Muscle of leg (tissue), 11 donors: ENCODE measurements around the gene PLD5. TPM values are rescaled to one million over a fixed set of nuclear protein-coding genes. Genes with fewer than 3 reads are reported as not detected.
"Not testable (repeated sequence)": the region's sequence is repeated elsewhere in the genome, so short reads cannot be mapped to it uniquely, and the experiment has no call there.

Experiments used
- DNase-seq: peaks from one replicate; pipeline ENCODE4 v3.0.0; 2013
- H3K27ac ChIP-seq: one replicate; pipeline ENCODE4 v1.5.1; 2013; ENCODE audit warnings: mild to moderate bottlenecking, low read length, control low read depth
- H3K27me3 ChIP-seq: one replicate; pipeline ENCODE4 v1.6.1; 2013; ENCODE audit warnings: low read length; ENCODE audit not compliant: control insufficient read depth, insufficient read depth
- H3K36me3 ChIP-seq: one replicate; pipeline ENCODE4 v1.6.1; 2013; ENCODE audit warnings: low read length; ENCODE audit not compliant: control insufficient read depth, insufficient read depth
- H3K4me1 ChIP-seq: one replicate; pipeline ENCODE4 v1.6.1; 2013; ENCODE audit warnings: low read length; ENCODE audit not compliant: control insufficient read depth, insufficient read depth
- H3K4me3 ChIP-seq: one replicate; pipeline ENCODE4 v1.5.1; 2013; ENCODE audit warnings: low read length, control low read depth
- H3K9me3 ChIP-seq: replicated peaks from 2 replicates; pipeline ENCODE4 v1.6.1; 2013; ENCODE audit warnings: low read depth, low read length; ENCODE audit not compliant: control insufficient read depth
- WGBS: methylation state at CpG from one replicate; pipeline ENCODE4 v1.1.5; 2013; ENCODE audit warnings: missing lambda C conversion rate; ENCODE audit not compliant: insufficient coverage; 5-methylcytosine and 5-hydroxymethylcytosine counted together
- polyA plus RNA-seq, 8 donors: library from polyadenylated mRNA; unstranded; fragments of 120-200 nt; gene quantifications; one replicate each; pipeline versions ENCODE4 v1.2.1 to v1.2.3, GENCODE V29; 2013; ENCODE audit warnings: inconsistent platforms in 1 of 8, low replicate concordance in 1 of 8; ENCODE audit not compliant: insufficient read length in 8 of 8, insufficient read depth in 1 of 8
- total RNA-seq: library from RNA; stranded (reverse); fragments of 120-200 nt; gene quantifications from one replicate; pipeline ENCODE4 v1.2.4, GENCODE V29; 2013

Gene PLD5
- total and polyA plus RNA-seq, 9 donors = 0.56 to 1.9 (median 1.2) TPM

DNA sequence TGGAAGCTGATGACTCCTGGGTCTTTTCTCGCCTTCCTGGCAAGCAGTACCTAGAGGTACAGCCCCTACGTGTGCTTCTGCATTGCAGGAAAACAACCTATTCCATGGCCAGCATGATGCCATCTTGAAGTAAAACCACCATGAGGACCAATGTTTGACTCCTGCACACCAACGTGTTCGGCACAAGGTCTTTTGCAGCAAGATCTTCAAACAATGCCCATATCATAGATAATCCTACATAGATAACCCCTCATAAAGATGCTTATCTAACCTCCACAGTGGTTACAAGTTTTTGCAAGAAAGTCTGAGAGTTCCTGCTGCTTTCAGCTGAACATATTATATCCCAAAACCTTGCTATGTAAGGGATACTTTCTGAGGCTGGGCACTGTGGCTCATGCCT lies 384.5 kb downstream of the PLD5 start:
- Histone ChIP-seq H3K36me3 (no peaks in the 10 kb centered on the region), H3K27ac (no peak overlapping the region), H3K4me3 (no peak overlapping the region), H3K27me3 (no peaks in the 10 kb centered on the region), H3K4me1 (no peaks in the 10 kb centered on the region), H3K9me3 (no peaks in the 10 kb centered on the region)
- no peak for DNase-seq
- 69% methylated on average over 4 of the region's 4 CpGs for WGBS

- 69% methylated on average over 5 of the region's 6 CpGs for WGBS
- H3K9me3 ChIP-seq = no peaks in the 10 kb centered on the region
- H3K27ac ChIP-seq = no peak overlapping the region
- no peaks in the 10 kb centered on the region for H3K4me1 ChIP-seq
- H3K27me3 ChIP-seq = no peaks in the 10 kb centered on the region
- no peak for DNase-seq
- H3K4me3 ChIP-seq = no peak overlapping the region
- H3K36me3 ChIP-seq = no peaks in the 10 kb centered on the region
Measured at GRCh38 chr1:242139442-242139841, 385.1 kb downstream of the PLD5 start.

- no peaks in the 10 kb centered on the region for H3K36me3 ChIP-seq
- no peak for DNase-seq
- no peak overlapping the region for H3K27ac ChIP-seq
- H3K4me3 ChIP-seq = no peak overlapping the region
- no peaks in the 10 kb centered on the region for H3K27me3 ChIP-seq
- WGBS = no CpG with 5 or more reads among the region's 3 CpGs
- no peaks in the 10 kb centered on the region for H3K9me3 ChIP-seq
- no peaks in the 10 kb centered on the region for H3K4me1 ChIP-seq
Measured at GRCh38 chr1:242133796-242134195, 390.7 kb downstream of the PLD5 start.

GRCh38 chr1:242133351-242133750 lies 391.1 kb downstream of the PLD5 start:
- Histone ChIP-seq H3K27ac (no peak overlapping the region), H3K4me3 (no peak overlapping the region), H3K36me3 (no peaks in the 10 kb centered on the region), H3K27me3 (no peaks in the 10 kb centered on the region), H3K4me1 (no peaks in the 10 kb centered on the region), H3K9me3 (no peaks in the 10 kb centered on the region)
- DNase-seq = no peak
- WGBS = no CpG with 5 or more reads among the region's 1 CpG

DNA sequence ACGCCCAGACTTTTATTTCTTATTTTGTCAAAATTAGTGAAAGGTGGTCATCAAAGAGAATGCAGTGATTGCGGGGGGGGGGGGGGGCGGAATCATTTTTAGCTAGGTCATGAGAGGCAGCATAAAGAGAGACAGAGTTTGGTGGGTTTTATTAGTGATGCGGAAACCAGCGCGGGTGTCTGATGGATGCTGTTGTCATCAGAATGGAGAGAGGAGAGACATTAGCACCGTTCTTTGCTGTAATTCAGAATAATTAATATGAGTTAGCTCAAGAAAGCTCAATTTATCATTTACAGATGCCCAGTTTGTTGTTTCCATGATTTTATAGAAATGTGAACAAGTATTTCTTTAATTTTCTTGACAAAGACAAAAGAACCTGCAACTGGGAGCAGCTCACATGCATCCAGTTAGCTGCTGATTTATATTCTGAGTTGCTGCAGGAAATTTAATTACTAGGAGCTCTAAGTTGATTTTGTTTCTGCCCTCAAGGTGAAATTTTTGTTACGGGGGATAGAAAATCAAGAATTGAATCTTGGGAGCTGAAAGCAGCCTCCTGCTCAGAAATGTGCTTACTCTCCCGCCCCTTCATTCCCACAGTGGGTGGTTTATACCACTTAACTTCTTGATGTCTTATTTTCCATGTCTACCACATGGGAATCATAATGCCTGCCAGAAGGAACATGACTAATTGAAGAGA lies 392.2 kb downstream of the PLD5 start:
- H3K4me1 ChIP-seq = no peaks in the 10 kb centered on the region
- no peaks in the 10 kb centered on the region for H3K36me3 ChIP-seq
- WGBS = no CpG with 5 or more reads among the region's 9 CpGs
- no peak overlapping the region for H3K4me3 ChIP-seq
- H3K27me3 ChIP-seq = no peaks in the 10 kb centered on the region
- H3K9me3 ChIP-seq = no peaks in the 10 kb centered on the region
- DNase-seq = no peak
- H3K27ac ChIP-seq = no peak overlapping the region

DNA sequence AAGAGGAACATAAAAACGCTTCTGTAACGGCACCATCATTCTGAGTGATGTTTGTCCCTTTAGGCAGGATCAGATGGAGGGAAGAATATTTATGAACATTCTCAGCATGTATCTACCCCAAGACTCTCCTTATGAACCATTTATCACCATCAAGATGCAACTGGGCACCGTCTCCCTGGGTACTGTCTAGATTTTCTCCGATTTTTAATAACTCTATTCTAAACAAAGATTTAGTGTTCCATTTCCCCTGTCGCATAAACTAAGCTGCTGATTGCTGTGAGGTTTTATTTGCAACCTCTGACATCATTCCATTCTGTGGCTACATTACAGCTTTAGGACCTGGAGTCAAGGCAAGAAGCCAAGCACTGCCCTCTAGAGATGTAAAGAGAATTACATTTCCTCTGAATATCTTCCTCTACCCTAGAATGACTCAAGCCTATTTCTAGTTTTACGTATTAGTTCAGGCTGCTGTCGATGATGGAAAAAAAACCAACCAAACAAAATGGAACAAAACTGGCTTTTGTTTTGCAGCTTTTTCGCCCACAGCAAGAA lies 395.5 kb downstream of the PLD5 start:
- no peaks in the 10 kb centered on the region for H3K9me3 ChIP-seq
- DNase-seq = peak; percentile 20
- no peaks in the 10 kb centered on the region for H3K36me3 ChIP-seq
- H3K4me3 ChIP-seq = no peak overlapping the region
- WGBS = 0% methylated on average over 1 of the region's 8 CpGs
- no peaks in the 10 kb centered on the region for H3K27me3 ChIP-seq
- no peak overlapping the region for H3K27ac ChIP-seq
- no peaks in the 10 kb centered on the region for H3K4me1 ChIP-seq

- H3K27ac ChIP-seq = no peak overlapping the region
- no peaks in the 10 kb centered on the region for H3K4me1 ChIP-seq
- H3K27me3 ChIP-seq = no peaks in the 10 kb centered on the region
- H3K9me3 ChIP-seq = no peaks in the 10 kb centered on the region
- H3K36me3 ChIP-seq = no peaks in the 10 kb centered on the region
- no CpG with 5 or more reads among the region's 2 CpGs for WGBS
- no peak for DNase-seq
- H3K4me3 ChIP-seq = no peak overlapping the region
Measured at GRCh38 chr1:242120432-242120831, 404.1 kb downstream of the PLD5 start.

DNA sequence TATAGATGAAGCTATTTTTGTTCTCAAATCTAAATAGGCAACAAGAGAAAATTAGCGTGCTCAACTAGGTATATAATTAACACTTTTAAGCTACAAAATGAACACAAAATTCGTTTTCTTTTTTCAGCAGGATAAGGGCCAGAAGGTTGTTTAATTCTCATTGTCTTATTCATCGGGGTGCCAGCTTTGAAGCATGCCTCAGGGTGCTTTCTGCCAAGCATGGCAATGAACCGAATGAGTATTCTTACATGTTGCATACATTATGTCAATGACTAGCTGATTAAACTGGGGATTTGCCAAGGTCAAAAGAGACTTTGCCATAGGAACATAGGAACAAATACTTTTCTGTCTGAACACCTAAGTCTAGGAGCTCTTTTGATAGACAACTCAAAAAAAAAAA lies 423.6 kb downstream of the PLD5 start:
- no CpG with 5 or more reads among the region's 4 CpGs for WGBS
- H3K4me3 ChIP-seq = no peak overlapping the region
- H3K27me3 ChIP-seq = no peaks in the 10 kb centered on the region
- no peaks in the 10 kb centered on the region for H3K36me3 ChIP-seq
- no peaks in the 10 kb centered on the region for H3K4me1 ChIP-seq
- no peak for DNase-seq
- H3K9me3 ChIP-seq = no peaks in the 10 kb centered on the region
- no peak overlapping the region for H3K27ac ChIP-seq

GRCh38 chr1:242097283-242097682 lies 427.2 kb downstream of the PLD5 start:
- WGBS = no CpG with 5 or more reads among the region's 3 CpGs

GRCh38 chr1:242093116-242093515 lies 431.4 kb downstream of the PLD5 start:
- 59% methylated on average over 8 of the region's 11 CpGs for WGBS
- Histone ChIP-seq H3K27me3 (no peaks in the 10 kb centered on the region), H3K27ac (no peak overlapping the region), H3K4me1 (no peaks in the 10 kb centered on the region), H3K9me3 (no peaks in the 10 kb centered on the region), H3K36me3 (no peaks in the 10 kb centered on the region), H3K4me3 (no peak overlapping the region)
- DNase-seq = no peak

More at GRCh38 chr1:242097283-242097682, 427.2 kb downstream of the PLD5 start:
- H3K27me3 ChIP-seq, DNase-seq, H3K4me1 ChIP-seq, H3K36me3 ChIP-seq, H3K27ac ChIP-seq, H3K9me3 ChIP-seq, H3K4me3 ChIP-seq: not testable (repeated sequence)
